Cardiac fibroblast (primary cell): ENCODE data around the gene SLC25A23.

Source experiments
- DNase-seq, 2 donors: peaks; one replicate each; pipeline versions ENCODE4 v3.0.0 to v3.0.0-alpha.2; 2010; ENCODE audit warnings: low read depth in 2 of 2
- H3K4me3 ChIP-seq, 2 donors: replicated peaks in 1 of 2; 1 replicate in 1 of 2; 2 replicates in 1 of 2; pipeline ENCODE4 v1.5.1; 2011; ENCODE audit warnings: low read depth in 2 of 2, low read length in 2 of 2, mild to moderate bottlenecking in 2 of 2, moderate library complexity in 1 of 2
- CTCF ChIP-seq: IDR thresholded peaks from one replicate; pipeline ENCODE4 v1.5.1; 2011; ENCODE audit warnings: low read depth, mild to moderate bottlenecking, low read length, inconsistent platforms

The SLC25A23 gene

GRCh38 chr19:6473647-6474046 lies 14.1 kb upstream of the SLC25A23 start:
- H3K4me3 ChIP-seq, result no peak overlapping the region
- DNase-seq, result no peak
- no peak for TF ChIP-seq CTCF

- H3K4me3 ChIP-seq, result no peak overlapping the region
- no peak for TF ChIP-seq CTCF
- no peak for DNase-seq
These were observed 13.1 kb upstream of the SLC25A23 start for GRCh38 chr19:6472713-6473112.

GRCh38 chr19:6471076-6471475 lies 11.5 kb upstream of the SLC25A23 start:
- no peak for TF ChIP-seq CTCF
- no peak overlapping the region for H3K4me3 ChIP-seq
- no peak for DNase-seq

- no peak for TF ChIP-seq CTCF
- H3K4me3 ChIP-seq, result no peak overlapping the region
- no peak for DNase-seq
These were observed 10.6 kb upstream of the SLC25A23 start for GRCh38 chr19:6470173-6470572.

GRCh38 chr19:6467384-6467783 lies 7.8 kb upstream of the SLC25A23 start:
- no peak for TF ChIP-seq CTCF
- no peak overlapping the region for H3K4me3 ChIP-seq
- no peak for DNase-seq

GRCh38 chr19:6466526-6467248 lies 7.1 kb upstream of the SLC25A23 start:
- H3K4me3 ChIP-seq, result no peak overlapping the region
- no peak for DNase-seq
- no peak for TF ChIP-seq CTCF

- no peak overlapping the region for H3K4me3 ChIP-seq
- no peak for DNase-seq
- TF ChIP-seq CTCF, result no peak
These were observed 6.1 kb upstream of the SLC25A23 start for GRCh38 chr19:6465663-6466062.
